Activated gamma-delta T cell treated with Interleukin-2 at 50 U/mL for 16 hours (primary cell): ENCODE measurements around the gene EDARADD.
"Not testable (repeated sequence)": the region's sequence is repeated elsewhere in the genome, so short reads cannot be mapped to it uniquely, and the experiment has no call there.

Experiments used
- DNase-seq: peaks from one replicate; pipeline ENCODE4 v3.0.0-alpha.2; 2020

The EDARADD gene

DNA sequence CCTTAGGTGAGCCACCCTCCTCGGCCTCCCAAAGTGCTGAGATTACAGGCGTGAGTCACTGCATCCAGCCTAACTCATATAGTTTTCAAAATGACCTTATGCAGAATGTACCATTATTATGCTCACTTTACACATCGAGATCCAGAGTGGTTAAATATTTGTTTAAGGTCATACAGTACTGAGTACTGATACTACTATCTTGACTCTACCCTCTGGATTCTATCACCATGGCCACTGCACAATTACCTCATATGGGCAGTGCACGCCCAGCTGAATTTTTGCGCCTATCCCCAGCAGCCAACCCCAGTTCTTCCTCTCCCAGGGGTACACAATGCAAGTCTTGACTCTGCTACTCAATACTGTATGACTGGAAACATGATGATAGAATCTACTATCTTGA is 56.7 kb downstream of the EDARADD start:
- no peak for DNase-seq

GRCh38 chr1:236451796-236452373 is 57.8 kb downstream of the EDARADD start:
- peak; percentile 37 for DNase-seq

DNA sequence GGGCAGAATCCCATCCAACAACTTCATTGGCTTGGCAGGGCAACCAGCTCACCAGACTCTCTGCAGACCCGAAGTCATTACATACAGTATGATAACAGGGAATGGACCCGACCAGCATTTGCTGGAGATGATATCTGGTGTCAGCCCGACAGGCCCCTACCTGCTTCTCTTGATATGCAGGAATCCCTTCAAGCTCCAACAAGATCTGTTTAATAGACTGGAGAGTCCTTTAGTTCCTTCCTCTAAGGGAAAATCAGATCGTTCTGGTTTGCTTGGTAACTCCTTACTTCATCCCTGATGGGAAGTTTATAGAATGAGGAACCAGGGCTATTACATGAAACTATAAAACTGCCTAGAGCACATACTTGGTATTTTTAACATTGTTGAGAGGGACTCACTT is 61.2 kb downstream of the EDARADD start:
- no peak for DNase-seq

DNA sequence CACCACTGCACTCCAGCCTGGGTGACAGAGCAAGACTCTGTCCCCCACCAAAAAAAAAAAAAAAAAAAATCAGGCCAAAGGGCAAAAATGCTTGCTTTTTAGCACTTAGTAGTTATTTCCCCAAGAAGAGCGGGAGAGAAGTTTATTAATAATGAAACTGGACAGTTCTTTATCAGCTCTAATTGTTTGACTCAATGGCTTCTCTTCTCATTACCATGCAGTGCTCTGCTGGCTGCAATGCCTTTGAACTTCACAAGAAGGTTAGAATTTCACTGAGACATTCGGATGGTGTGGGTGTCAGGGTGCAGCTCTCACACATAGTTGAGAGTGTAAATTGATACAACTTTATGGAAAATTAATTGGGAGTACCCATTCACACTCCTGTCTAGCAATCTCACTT is 63.7 kb downstream of the EDARADD start:
- DNase-seq, result no peak

DNA sequence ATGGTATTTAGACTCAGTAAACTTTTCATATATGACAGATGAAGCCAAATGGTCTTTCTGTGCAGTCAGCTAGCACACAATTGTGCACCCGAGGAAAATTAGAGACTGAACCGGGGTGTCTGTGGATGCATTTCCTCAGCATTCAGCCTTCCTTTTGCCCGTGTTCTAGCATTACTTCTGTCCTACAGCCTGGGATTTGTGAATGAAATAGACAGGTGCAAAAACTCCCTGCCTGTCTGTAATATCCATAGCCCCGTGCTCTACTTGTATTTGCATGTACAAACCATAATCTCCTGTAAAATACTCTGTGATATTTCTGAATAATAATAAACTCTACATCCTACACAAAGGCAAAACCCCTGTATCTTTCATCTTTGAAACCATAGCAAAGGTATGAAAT is 64.9 kb downstream of the EDARADD start:
- no peak for DNase-seq

DNA sequence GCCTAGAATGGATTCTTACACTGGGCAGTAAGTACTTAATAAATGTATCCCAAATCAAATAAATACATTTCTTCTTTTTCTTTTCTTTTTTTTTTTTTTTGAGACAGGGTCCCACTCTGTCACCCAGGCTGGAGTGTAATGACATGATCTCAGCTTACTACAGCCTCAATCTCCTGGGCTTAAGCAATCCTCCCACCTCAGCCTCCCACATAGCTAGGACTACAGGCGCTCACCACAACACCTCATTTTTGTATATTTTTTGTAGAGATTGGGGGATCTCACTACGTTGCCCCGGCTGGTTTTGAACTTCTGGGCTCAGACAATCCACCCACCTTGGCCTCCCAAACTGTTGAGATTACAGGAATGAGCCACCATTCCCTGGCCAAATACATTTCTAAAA is 66.0 kb downstream of the EDARADD start:
- DNase-seq, result no peak

DNA sequence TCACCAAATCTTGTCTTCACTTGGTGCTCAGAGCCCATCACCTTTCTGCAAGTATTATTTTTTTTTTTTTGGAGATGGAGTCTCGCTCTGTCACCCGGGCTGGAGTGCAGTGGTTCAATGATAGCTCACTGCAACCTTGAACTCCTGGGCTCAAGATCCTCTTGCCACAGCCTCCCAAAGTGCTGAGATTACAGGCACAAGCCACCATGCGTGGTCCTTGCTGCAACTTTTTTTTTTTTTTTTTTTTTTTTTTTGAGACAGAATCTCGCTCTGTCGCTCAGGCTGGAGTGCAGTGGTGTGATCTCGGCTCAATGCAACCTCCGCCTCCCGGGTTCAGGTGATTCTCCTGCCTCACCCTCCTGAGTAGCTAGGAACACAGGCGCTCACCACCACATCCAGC is 70.1 kb downstream of the EDARADD start:
- DNase-seq, result not testable (repeated sequence)

- no peak for DNase-seq
These were observed 71.3 kb downstream of the EDARADD start for GRCh38 chr1:236465231-236465958.

- no peak for DNase-seq
These were observed 71.8 kb downstream of the EDARADD start for GRCh38 chr1:236465959-236466303.

DNA sequence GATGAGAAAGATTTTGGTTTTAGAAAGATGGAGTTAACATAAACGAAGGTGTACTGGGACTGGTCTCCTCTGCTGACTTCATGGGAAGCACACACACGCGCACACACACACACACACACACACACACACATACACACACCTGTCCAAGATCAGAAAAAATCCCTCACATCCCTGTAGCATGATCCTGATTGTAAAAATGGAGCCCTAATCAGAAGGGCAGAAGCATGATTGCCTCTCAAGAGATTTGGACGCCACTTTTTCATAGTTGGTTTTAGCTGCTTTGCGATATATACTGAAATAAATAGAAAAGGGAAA is 73.2 kb downstream of the EDARADD start:
- no peak for DNase-seq

DNA sequence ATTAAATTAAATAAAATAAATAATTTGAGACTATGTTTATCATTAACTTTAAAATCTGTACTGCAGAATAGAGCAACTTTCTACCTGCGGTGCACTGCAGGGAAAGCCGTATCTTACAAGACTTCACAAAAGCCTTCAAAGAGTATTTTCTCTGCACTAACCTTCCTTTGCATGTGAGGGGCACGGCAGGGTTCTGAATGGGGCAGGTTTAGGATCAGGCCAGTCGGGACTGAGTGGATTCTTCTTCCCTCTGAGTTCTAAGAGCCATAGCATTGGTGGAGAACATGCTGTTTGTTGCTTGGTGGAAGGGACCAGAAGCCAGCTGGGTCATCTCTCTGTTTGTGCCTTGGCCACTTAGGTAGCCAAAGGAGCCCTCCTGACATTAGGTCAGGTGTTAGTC is 74.5 kb downstream of the EDARADD start:
- DNase-seq, result no peak

DNA sequence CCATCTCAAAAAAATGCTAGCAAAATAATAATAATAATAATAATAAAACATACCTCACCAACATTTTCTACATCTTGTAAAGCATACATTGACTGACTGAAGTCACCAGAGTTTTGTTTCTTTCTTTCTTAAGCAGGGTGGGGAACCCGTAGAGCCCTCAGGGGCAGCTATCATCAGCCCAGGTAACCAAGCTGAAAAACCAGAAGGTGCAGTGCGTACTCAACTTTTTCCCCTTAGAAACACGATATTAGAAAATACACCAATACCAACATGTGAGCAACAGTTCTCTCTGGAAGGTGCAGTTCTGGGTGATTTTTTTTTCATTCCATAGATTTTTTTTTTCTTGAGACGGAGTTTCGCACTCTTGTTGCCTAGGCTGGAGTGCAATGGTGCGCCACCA is 75.4 kb downstream of the EDARADD start:
- no peak for DNase-seq

DNA sequence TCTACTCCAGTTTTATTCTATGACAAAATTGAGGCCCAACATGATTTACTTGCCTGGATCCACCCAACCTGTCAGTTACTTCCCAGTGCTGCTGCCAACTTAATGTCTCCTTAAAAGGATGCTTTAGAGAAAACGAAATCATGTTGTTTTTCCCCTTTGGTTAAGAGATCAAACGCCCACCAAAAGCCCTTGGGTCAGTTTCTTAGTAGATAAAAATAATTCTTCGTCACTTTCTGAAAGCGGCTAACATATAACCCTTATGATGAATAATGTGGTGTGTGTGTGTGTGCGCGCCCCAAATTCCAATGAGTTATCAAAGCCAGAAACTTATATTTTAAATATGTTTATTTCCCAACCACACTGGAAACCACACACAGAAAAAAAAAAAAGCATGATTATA is 77.0 kb downstream of the EDARADD start:
- no peak for DNase-seq

DNA sequence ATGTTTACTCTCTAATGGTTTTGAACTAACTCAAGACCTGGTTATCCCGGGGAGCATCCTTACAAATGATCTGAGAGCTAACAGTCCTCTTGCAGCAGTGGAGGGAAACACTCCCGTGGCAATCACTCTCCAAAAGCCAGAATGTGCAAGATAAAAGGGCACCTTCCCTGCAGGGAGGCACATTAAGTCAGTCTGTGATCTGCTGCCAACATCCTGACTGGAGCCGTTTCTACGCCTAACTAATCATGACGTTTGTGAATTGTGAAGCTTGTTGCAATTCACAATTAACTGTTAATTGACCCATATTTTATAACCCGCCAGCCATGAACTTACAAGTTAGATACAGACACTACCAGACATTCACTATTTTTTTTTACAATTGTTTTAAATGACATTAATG is 77.6 kb downstream of the EDARADD start:
- no peak for DNase-seq

GRCh38 chr1:236472850-236473788 is 79.0 kb downstream of the EDARADD start:
- no peak for DNase-seq

GRCh38 chr1:236476019-236476418 is 81.9 kb downstream of the EDARADD start:
- no peak for DNase-seq

DNA sequence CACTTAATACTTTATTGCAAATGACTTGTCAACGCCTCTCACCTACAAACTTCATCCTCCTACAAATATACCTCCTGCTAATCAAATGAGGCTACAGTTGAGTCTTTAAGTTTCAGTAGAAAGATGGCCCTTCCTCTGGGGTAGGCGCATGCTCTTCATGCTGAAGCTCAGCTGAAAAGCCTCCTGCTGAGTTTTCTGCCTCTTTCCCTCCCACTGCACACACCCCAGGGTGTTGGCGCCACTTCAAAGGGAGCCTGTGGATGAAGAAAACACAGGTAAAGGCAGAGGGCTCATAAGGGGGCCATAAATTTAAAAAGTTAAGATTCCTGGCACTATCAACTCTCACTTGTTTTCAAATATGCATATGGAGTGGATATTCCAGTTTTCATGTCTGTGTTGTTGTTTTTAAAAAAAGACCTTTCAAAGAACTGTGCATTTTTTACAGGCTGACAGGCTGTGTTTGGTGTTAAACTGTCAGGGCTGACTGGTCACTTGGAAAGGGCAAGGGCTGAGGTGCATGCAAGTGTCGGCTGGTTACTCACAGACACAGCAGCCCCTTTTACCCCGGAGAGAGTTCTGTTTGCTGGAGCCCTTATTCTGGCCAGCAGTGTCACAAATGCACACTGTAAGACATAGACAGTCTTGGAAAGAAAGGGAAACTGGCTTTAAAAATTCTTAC is 86.8 kb downstream of the EDARADD start:
- no peak for DNase-seq

DNA sequence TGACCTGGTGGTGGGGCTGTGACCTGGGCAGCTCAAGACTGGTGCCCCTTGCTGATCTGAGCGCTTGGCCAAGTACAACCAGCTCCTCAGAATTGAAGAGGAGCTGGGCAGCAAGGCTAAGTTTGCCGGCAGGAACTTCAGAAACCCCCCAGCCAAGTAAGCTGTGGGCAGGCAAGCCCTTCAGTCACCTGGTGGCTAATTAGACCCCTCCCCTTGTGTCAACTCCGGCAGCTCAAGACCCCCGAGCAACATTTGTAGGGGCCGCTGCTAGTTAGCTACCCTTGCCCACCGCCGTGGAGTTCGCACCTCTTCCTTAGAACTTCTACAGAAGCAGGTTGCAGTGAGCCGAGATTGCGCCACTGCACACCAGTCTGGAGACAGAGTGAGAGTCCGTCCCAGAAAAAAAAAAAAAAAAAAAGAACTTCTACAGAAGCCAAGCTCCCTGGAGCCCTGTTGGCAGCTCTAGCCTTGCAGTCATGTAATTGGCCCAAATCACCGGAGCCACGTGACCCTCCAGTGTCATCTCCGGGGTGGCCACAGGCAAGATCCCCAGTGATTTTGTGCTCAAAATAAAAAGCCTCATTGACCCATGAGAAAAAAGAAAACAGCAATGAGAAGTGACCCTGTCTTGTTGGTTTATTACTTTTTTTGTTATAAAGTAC is 90.4 kb downstream of the EDARADD start:
- no peak for DNase-seq

DNA sequence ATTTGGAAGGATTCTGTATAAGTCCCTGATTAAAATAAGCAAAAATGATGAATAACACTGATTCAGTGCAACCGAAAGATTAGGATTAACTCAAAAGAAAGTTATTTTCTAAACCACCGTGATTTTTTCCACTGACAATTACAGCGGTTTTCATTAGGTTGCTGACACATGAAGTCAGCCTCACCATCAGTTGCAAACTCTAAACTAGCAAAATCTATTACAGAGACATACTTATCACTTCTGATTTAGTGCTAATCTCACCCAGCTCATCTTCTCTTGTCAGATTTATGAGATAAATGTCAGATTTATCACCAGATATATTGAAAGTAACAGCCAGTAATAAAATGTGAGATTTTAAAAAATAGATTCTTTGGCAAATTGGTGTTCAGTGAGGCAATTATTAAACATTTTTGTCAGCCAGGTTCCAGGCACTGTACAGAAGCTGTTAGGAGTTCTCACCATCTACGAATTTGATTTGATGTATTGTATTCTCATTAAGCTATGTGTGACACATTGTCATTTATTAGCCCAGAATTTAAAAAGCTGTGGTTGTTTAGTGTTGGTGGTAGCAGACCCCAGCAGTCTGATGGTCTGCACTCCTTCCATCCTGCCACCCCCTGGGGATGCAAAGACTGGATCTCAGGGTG is 92.4 kb downstream of the EDARADD start:
- no peak for DNase-seq

DNA sequence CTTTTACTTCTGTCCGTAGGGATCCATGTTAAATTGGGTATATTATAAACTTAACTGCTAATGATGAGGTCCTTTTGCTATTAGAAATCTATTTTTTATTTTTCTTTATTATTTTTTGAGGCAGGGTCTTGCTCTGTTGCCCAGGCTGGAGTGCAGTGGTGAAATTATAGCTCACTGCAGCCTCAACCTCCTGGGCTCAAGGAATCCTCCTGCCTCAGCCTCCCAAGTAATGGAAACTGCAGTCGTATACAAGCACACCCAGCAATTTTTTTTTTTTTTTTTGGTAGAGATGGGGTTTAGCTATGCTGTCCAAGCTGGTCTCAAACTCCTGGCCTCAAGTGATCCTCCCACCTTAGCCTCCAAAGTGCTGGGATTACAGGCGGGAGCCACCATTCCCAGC is 95.1 kb downstream of the EDARADD start:
- not testable (repeated sequence) for DNase-seq

- DNase-seq, result no peak
These were observed 95.8 kb downstream of the EDARADD start for GRCh38 chr1:236489710-236490377.
